ENCODE results near the gene MTHFD1.

DNA sequence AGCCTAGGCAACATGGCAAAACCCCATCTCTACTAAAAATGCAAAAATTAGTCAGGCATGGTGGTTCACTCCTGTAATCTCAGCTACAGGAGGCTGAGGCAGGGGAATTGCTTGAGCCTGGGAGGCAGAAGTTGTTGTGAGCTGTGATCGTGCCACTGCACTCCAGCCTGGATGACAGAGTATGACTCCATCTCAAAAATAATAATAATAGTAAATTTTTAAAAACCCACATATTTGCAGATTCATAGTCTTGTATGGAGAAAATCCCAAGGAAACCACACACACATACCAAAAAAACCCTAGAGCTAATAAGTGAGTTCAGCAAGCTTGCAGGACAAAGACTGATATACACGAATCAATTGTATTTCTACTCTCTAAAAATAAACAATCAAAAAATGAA, 19.0 kb upstream of the MTHFD1 start:
- TF ChIP-seq CTCF (IDR thresholded peaks at IDR 0.05) (no peak), POLR2A (IDR thresholded peaks at IDR 0.05) (no peak)
